Central memory CD8-positive, alpha-beta T cell (primary cell): ENCODE data around the gene KRTAP9-3.
"Not testable (repeated sequence)": the region's sequence is repeated elsewhere in the genome, so short reads cannot be mapped to it uniquely, and the experiment has no call there.

Experiments used
- ATAC-seq: fragments of 150-1000 bp; cut with Tn5 transposase; replicated peaks from 2 replicates; pipeline ENCODE4 v1.10.0; 2022; ENCODE audit warnings: mild to moderate bottlenecking, moderate FRiP score, moderate number of reproducible peaks; ENCODE audit not compliant: poor library complexity, severe bottlenecking; ENCODE audit errors: extremely low read depth
- DNase-seq, 2 donors: peaks; one replicate each; pipeline ENCODE4 v3.0.0; 2021; ENCODE audit warnings: low spot score in 2 of 2
- H3K27ac Mint-ChIP-seq: one replicate; pipeline ENCODE4 v1.8.0; 2022; ENCODE audit warnings: low read depth, mild to moderate bottlenecking, moderate library complexity, mixed read lengths
- H3K27me3 Mint-ChIP-seq: one replicate; pipeline ENCODE4 v1.8.0; 2022; ENCODE audit warnings: mixed read lengths
- H3K36me3 Mint-ChIP-seq: one replicate; pipeline ENCODE4 v1.8.0; 2022; ENCODE audit warnings: mild to moderate bottlenecking, moderate library complexity, mixed read lengths; ENCODE audit not compliant: insufficient read depth
- H3K4me1 Mint-ChIP-seq: one replicate; pipeline ENCODE4 v1.8.0; 2022; ENCODE audit warnings: mixed read lengths
- H3K4me3 Mint-ChIP-seq: one replicate; pipeline ENCODE4 v1.8.0; 2022; ENCODE audit warnings: mild to moderate bottlenecking, moderate library complexity, mixed read lengths
- H3K9me3 Mint-ChIP-seq: one replicate; pipeline ENCODE4 v1.8.0; 2022; ENCODE audit warnings: mixed read lengths

The KRTAP9-3 gene, protein sequence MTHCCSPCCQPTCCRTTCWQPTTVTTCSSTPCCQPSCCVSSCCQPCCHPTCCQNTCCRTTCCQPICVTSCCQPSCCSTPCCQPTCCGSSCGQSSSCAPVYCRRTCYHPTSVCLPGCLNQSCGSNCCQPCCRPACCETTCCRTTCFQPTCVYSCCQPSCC

DNA sequence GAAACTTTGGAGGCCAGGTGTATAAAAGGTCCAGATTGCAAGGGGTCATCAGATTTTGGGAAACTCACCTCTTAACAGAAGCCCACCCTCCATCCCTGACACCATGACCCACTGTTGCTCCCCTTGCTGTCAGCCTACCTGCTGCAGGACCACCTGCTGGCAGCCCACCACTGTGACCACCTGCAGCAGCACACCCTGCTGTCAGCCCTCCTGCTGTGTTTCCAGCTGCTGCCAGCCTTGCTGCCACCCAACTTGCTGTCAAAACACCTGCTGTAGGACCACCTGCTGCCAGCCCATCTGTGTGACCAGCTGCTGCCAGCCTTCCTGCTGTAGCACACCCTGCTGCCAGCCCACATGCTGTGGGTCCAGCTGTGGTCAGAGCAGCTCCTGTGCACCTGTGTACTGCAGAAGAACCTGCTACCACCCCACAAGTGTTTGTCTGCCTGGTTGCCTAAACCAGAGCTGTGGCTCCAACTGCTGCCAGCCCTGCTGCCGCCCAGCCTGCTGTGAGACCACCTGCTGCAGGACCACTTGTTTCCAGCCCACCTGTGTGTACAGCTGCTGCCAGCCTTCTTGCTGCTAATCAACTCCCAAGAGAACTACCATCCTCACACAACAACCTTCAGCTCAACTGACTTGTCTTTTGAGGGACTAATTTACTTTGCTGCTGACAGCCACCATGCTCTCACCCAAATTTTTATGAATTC lies at the start of gene KRTAP9-3:
Gene KRTAP9-3 (plus strand): TSS at position 51 of the 707 bp plus-strand sequence. CDS start 53 bp downstream, at position 104.
- ATAC-seq, H3K4me1 Mint-ChIP-seq, H3K4me3 Mint-ChIP-seq, DNase-seq, H3K9me3 Mint-ChIP-seq, H3K36me3 Mint-ChIP-seq: not testable (repeated sequence)
- Mint-ChIP-seq H3K27ac (peak within 1 kb of the TSS; percentile 32), H3K27me3 (peaks cover 57% of the 10 kb centered on the region)

DNA sequence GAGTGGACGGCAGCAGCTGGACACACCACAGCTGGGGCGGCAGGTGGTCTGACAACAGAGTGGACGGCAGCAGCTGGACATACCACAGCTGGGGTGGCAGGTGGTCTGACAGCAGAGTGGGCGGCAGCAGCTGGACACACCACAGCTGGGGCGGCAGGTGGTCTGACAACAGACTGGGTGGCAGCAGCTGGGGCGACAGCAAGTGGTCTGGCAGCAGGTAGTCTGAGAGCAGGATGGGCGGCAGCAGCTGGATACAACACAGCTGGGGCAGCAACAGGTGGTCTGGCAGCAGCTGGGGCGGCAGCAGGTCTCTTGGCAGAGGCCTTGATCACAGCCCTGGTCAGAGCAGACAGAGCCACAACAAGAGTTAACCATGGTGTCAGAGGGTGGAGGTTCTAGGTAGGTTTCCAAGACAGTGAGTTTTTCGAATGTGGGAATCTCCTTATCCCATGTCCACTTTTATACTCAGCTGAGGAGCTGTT lies 47.7 kb upstream of the KRTAP9-3 start, which contains the start of gene KRTAP4-1:
Gene KRTAP4-1 (minus strand): TSS at position 432 of the 482 bp plus-strand sequence. CDS start 57 bp downstream, at position 375.
- no peak for DNase-seq
- no peaks in the 10 kb centered on the region for H3K36me3 Mint-ChIP-seq
- no peaks in the 10 kb centered on the region for H3K4me1 Mint-ChIP-seq
- no peak for ATAC-seq
- no peaks in the 10 kb centered on the region for H3K9me3 Mint-ChIP-seq
- no peak within 1 kb of the TSS for H3K27ac Mint-ChIP-seq
- H3K4me3 Mint-ChIP-seq: no peak within 1 kb of the TSS
- H3K27me3 Mint-ChIP-seq: peaks cover 35% of the 10 kb centered on the region

DNA sequence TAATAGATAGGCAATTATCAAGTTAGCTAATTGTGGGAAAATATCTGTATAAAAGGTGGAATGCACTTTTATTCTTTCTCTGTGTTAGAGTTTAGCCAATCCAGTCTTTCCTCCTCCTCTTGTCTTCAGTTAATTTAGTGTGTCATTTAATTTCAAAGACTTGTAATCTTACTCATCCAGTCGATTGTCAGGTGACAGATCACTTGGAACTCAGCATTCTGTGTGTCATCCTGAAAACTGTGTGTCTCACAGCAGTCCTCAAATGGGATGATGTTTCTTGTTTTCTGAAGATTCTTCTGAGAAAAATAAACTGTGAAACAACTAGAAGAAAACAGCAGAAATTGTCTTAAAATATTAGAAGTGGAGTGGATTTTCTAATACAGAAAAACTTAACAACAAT lies 47.2 kb upstream of the KRTAP9-3 start:
- H3K4me3 Mint-ChIP-seq: no peak overlapping the region
- no peaks in the 10 kb centered on the region for H3K36me3 Mint-ChIP-seq
- no peak for DNase-seq
- H3K27ac Mint-ChIP-seq: no peak overlapping the region
- H3K27me3 Mint-ChIP-seq: peaks cover 40% of the 10 kb centered on the region
- H3K4me1 Mint-ChIP-seq: no peaks in the 10 kb centered on the region
- ATAC-seq: no peak
- no peaks in the 10 kb centered on the region for H3K9me3 Mint-ChIP-seq

DNA sequence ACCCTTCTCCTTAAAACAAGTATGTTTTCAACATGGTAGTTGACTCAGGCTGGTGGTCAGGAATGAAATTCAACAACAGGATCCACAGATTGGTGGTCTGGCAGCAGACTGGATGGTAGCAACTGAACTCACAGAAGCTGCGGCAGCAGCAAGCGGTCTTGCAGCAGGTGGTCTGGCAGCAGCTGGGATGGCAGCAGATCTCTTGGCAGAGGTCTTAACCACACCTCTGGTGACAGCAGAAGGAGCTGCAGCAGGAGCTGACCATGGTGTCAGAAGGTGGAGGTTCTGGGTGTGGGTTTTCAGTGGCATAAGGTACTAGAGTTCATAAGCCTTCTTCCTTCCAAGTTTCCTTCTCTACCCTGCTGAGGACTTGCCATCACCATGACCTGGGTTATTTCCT lies 45.4 kb upstream of the KRTAP9-3 start:
- DNase-seq: no peak
- Mint-ChIP-seq H3K27me3 (peaks cover 59% of the 10 kb centered on the region), H3K27ac (no peak overlapping the region), H3K36me3 (no peaks in the 10 kb centered on the region), H3K9me3 (no peaks in the 10 kb centered on the region), H3K4me3 (no peak overlapping the region), H3K4me1 (no peaks in the 10 kb centered on the region)
- no peak for ATAC-seq

DNA sequence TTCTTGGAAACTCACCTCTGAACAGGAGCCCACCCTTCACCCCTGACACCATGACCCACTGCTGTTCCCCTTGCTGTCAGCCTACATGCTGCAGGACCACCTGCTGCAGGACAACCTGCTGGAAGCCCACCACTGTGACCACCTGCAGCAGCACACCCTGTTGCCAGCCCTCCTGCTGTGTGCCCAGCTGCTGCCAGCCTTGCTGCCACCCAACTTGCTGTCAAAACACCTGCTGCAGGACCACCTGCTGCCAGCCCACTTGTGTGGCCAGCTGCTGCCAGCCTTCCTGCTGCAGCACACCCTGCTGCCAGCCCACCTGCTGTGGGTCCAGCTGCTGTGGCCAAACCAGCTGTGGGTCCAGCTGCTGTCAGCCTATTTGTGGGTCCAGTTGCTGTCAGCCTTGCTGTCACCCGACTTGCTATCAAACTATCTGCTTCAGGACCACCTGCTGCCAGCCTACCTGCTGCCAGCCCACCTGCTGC lies 42.4 kb upstream of the KRTAP9-3 start, which contains the start of gene KRTAP9-1:
Gene KRTAP9-1 (plus strand): TSS at position 51 of the 482 bp plus-strand sequence. CDS start 0 bp downstream, at position 51.
- H3K4me3 Mint-ChIP-seq, H3K9me3 Mint-ChIP-seq, H3K27ac Mint-ChIP-seq, H3K36me3 Mint-ChIP-seq, H3K4me1 Mint-ChIP-seq, DNase-seq, ATAC-seq: not testable (repeated sequence)
- peaks cover 61% of the 10 kb centered on the region for H3K27me3 Mint-ChIP-seq

DNA sequence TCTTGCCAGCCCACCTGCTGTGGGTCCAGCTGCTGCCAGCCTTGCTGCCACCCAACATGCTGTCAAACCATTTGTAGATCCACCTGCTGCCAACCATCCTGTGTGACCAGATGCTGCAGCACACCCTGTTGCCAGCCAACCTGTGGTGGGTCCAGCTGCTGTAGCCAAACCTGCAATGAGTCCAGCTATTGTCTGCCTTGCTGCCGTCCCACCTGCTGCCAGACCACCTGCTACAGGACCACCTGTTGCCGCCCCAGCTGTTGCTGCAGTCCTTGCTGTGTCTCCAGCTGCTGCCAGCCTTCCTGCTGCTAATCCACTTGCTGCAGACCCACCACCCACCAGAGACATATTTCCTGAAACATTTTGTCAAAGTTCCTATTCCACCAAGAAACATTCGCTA lies 41.9 kb upstream of the KRTAP9-3 start:
- no peaks in the 10 kb centered on the region for H3K9me3 Mint-ChIP-seq
- H3K36me3 Mint-ChIP-seq: no peaks in the 10 kb centered on the region

DNA sequence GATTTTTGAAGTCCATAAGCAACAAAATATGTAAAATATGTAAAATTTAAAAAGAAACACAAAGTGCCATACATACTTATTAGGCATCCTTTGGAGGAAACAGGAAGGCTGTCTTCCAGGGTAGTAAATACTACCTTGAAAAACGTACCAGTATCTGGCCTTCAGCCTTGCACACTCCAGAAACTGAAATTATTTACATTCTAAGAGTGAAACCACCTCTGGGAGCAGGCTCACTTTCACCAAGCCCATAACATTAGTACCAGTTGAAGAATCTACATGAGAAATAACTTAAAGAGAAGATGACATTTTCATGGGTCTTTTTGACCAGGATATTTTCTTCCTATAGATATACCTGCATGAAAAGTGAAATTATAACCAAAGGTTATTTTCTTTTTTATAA lies 36.2 kb upstream of the KRTAP9-3 start:
- Mint-ChIP-seq H3K36me3 (no peaks in the 10 kb centered on the region), H3K4me3 (no peak overlapping the region), H3K9me3 (no peaks in the 10 kb centered on the region), H3K27me3 (peaks cover 32% of the 10 kb centered on the region), H3K27ac (no peak overlapping the region), H3K4me1 (no peaks in the 10 kb centered on the region)
- ATAC-seq (no peak), DNase-seq (no peak)

More for the DNA sequence above, 41.9 kb upstream of the KRTAP9-3 start:
- ATAC-seq: no peak
- Mint-ChIP-seq H3K4me1 (no peaks in the 10 kb centered on the region), H3K4me3 (no peak overlapping the region), H3K27ac (no peak overlapping the region), H3K27me3 (peaks cover 61% of the 10 kb centered on the region)
- no peak for DNase-seq

DNA sequence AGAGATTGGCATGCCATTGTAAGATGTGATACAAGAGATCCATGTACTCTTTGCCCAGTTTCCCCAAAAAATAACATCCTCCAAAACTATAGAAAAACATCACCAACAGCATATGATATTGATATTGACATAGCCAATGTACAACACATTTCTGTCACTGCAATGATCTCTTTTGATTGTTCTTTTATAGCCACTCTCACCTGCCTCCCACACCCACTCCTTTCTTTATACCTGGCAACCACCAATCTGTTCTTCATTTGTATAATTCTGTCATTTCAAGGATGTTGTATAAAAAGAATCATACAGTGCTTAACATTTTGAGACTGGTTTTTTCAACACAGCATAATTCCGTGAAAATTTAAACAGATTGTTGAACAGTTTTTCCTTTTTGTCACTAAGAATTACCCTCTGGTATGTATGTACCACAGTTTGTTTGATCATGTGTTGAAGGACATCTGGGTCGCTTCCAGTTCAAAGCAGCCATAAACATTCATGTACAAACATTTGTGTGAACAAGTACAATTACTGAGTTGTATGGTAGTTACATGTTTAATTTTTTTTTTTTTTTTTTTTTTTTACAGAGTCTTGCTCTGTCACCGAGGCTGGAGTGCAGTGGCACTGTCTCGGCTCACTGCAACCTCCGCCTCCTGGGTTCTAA lies 32.7 kb upstream of the KRTAP9-3 start:
- ATAC-seq (no peak), DNase-seq (no peak)
- H3K4me1 Mint-ChIP-seq: no peaks in the 10 kb centered on the region
- no peaks in the 10 kb centered on the region for H3K9me3 Mint-ChIP-seq
- H3K4me3 Mint-ChIP-seq: no peak overlapping the region
- no peaks in the 10 kb centered on the region for H3K36me3 Mint-ChIP-seq
- no peak overlapping the region for H3K27ac Mint-ChIP-seq
- peaks cover 13% of the 10 kb centered on the region for H3K27me3 Mint-ChIP-seq

DNA sequence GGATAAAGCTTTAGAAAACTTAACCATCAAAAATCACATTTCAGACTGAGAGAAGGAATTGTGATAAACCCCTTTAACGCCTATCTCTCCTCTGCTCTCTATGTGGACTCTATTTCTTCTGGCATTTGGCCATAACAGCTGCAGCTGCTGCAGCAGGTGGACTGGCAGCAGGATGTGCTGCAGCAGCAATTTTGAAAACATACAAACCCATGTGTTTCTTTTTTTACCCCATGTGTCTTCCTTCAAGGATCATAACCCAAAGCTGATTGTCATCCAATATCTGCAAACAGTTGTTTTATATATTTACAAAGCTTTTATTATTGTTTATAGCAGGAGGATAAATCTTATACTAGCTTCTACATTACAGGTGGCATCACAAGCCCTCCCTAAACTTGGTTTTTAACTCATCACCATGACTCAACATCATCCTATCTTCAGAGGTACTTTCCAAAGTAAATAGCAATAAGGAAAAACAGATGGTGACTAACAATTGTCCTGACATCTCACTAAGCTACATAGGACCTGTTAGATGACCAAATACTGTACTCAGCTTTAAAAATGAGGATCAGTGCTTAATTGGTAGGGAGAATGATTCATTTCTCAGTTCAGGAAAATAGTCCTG lies 20.3 kb upstream of the KRTAP9-3 start:
- H3K4me1 Mint-ChIP-seq: no peaks in the 10 kb centered on the region
- no peak for DNase-seq
- H3K27ac Mint-ChIP-seq: no peak overlapping the region
- no peak overlapping the region for H3K4me3 Mint-ChIP-seq
- ATAC-seq: no peak
- H3K27me3 Mint-ChIP-seq: peaks cover 91% of the 10 kb centered on the region
- no peaks in the 10 kb centered on the region for H3K9me3 Mint-ChIP-seq
- H3K36me3 Mint-ChIP-seq: peaks cover 2% of the 10 kb centered on the region

DNA sequence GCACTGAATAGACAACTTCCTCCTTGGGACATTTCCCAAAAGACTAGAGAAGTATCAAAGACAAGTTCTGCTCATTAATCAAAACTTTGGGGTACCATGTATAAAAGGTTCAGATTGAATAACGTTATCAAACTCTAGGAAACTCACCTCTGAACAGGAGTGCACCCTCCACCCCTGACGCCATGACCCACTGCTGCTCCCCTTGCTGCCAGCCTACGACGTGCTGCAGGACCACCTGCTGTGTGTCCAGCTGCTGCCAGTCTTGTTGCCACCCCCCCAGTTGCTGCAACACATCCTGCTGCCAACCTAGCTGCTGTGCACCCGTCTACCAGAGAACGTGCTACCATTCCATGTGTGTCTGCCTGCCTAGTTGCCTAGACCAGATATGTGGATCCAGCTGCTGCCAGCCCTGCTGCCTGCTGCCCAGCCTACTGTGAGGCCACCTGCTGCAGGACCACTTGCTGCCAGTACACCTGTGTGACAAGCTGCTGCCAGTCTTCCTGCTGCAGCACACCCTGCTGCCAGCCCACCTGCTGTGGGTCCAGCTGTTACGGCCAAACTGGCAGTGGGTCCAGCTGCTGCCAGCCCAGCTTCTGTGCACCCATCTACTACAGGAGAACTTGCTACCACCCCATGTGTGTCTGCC lies 19.6 kb upstream of the KRTAP9-3 start:
- Mint-ChIP-seq H3K27me3 (peaks cover 92% of the 10 kb centered on the region), H3K27ac (no peak overlapping the region), H3K36me3 (peaks cover 2% of the 10 kb centered on the region), H3K9me3 (no peaks in the 10 kb centered on the region), H3K4me3 (no peak overlapping the region), H3K4me1 (no peaks in the 10 kb centered on the region)
- ATAC-seq (no peak), DNase-seq (no peak)

DNA sequence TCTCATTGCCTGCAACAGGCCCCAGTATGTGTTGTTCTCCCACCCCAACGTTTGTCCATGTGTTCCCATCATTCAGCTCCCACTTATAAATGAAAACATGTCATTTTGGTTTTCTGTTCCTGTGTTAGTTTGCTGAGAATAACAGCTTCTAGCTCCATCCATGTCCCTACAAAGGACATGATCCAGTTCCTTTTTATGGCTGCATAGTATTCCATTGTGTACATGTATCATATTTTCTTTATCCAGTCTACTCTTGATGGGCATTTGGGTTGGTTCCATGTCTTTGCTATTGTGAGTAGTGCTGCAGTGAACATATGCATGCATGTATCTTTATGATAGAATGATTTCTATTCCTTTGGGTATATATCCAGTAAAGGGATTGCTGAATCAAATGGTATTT lies 16.6 kb upstream of the KRTAP9-3 start:
- Mint-ChIP-seq H3K4me3 (no peak overlapping the region), H3K27me3 (peaks cover 87% of the 10 kb centered on the region), H3K4me1 (no peaks in the 10 kb centered on the region), H3K27ac (no peak overlapping the region), H3K9me3 (peaks cover 5% of the 10 kb centered on the region), H3K36me3 (no peaks in the 10 kb centered on the region)
- DNase-seq: no peak
- no peak for ATAC-seq

DNA sequence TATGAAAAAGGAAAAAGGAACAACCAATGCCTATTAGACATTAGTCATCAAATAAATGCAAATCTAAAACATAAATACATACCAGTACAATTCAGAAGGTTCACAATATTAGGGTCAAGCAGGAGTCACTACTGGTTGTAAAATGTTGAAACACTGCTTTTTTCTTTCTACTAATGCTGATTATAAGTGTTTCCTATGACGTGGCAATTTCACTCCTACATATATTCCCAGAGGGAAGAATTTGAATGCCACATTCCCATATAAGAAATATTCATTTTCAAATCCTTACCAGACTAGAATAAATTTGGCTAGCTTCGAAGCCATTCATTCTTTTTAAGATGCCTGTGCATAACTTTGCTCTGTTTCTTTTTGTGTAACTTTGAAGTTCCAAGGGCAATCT lies 8.4 kb upstream of the KRTAP9-3 start:
- ATAC-seq (no peak), DNase-seq (no peak)
- Mint-ChIP-seq H3K36me3 (peaks cover 2% of the 10 kb centered on the region), H3K4me1 (no peaks in the 10 kb centered on the region), H3K4me3 (no peak overlapping the region), H3K27ac (no peak overlapping the region), H3K27me3 (peaks cover 35% of the 10 kb centered on the region), H3K9me3 (peaks cover 5% of the 10 kb centered on the region)
